Activated CD8-positive, alpha-beta memory T cell treated with anti-CD3 and anti-CD28 coated beads for 1 hour (primary cell): ENCODE measurements around the gene CCDC40.

Source experiments
- DNase-seq, 2 donors: peaks; one replicate each; pipeline ENCODE4 v3.0.0-alpha.2; 2020; ENCODE audit warnings: low read depth in 1 of 2; ENCODE audit errors: extremely low read depth in 1 of 2

The CCDC40 gene

GRCh38 chr17:80099291-80100034, 63.0 kb downstream of the CCDC40 start:
- no peak for DNase-seq

GRCh38 chr17:80100035-80100323, 63.5 kb downstream of the CCDC40 start:
- no peak for DNase-seq

- DNase-seq: peak; percentile 59 to 88
These were observed 64.8 kb downstream of the CCDC40 start, which contains the start of gene GAA for GRCh38 chr17:80101011-80101945. TSS of gene GAA (plus strand) at chr17:80101581. CDS start at chr17:80104587, 3,006 bp downstream.

- DNase-seq: no peak
These were observed 65.7 kb downstream of the CCDC40 start for GRCh38 chr17:80101946-80102663.

GRCh38 chr17:80102664-80103448, 66.4 kb downstream of the CCDC40 start:
- DNase-seq: no peak

GRCh38 chr17:80103449-80104085, 67.1 kb downstream of the CCDC40 start:
- DNase-seq: no peak

- DNase-seq: no peak
These were observed 68.0 kb downstream of the CCDC40 start for GRCh38 chr17:80104321-80104955.

GRCh38 chr17:80104956-80105375, 68.5 kb downstream of the CCDC40 start:
- DNase-seq: no peak

GRCh38 chr17:80105762-80106161, 69.3 kb downstream of the CCDC40 start:
- DNase-seq: no peak

- DNase-seq: no peak
These were observed 69.7 kb downstream of the CCDC40 start for GRCh38 chr17:80106176-80106575.

- no peak for DNase-seq
These were observed 70.3 kb downstream of the CCDC40 start for GRCh38 chr17:80106751-80107150.

GRCh38 chr17:80107231-80108021, 71.0 kb downstream of the CCDC40 start:
- DNase-seq: no peak

- DNase-seq: no peak
These were observed 71.9 kb downstream of the CCDC40 start for GRCh38 chr17:80108036-80108971.

- no peak for DNase-seq
These were observed 72.7 kb downstream of the CCDC40 start for GRCh38 chr17:80109066-80109660.

- DNase-seq: no peak
These were observed 73.4 kb downstream of the CCDC40 start for GRCh38 chr17:80109713-80110446.

- DNase-seq: no peak
These were observed 74.0 kb downstream of the CCDC40 start for GRCh38 chr17:80110447-80110812.
